Kidney glomerular epithelial cell (primary cell): Measurements from ENCODE around the gene HYDIN.
A peak's percentile ranks its signal among the peaks of the same experiment; 100 is the strongest.

Experiments used
- DNase-seq: peaks from one replicate; lab custom pipeline; 2025; lab: John Stamatoyannopoulos, UW

HYDIN gene

GRCh38 chr16:70786020-70786755, 444.3 kb downstream of the HYDIN start:
- DNase-seq, result no peak

- no peak for DNase-seq
Measured at GRCh38 chr16:70784692-70785555, 445.6 kb downstream of the HYDIN start.

GRCh38 chr16:70782237-70782636, 448.3 kb downstream of the HYDIN start:
- DNase-seq, result no peak

- no peak for DNase-seq
Measured at GRCh38 chr16:70781800-70782199, 448.7 kb downstream of the HYDIN start.

GRCh38 chr16:70780546-70780945, 450.0 kb downstream of the HYDIN start:
- no peak for DNase-seq

GRCh38 chr16:70779361-70779760, 451.2 kb downstream of the HYDIN start:
- no peak for DNase-seq

- DNase-seq, result peak; percentile 42
Measured at GRCh38 chr16:70778901-70779309, 451.6 kb downstream of the HYDIN start.

GRCh38 chr16:70777973-70778406, 452.5 kb downstream of the HYDIN start:
- DNase-seq, result no peak

- DNase-seq, result no peak
Measured at GRCh38 chr16:70777496-70777895, 453.0 kb downstream of the HYDIN start.

GRCh38 chr16:70775399-70775798, 455.1 kb downstream of the HYDIN start:
- DNase-seq, result no peak

GRCh38 chr16:70774261-70774660, 456.3 kb downstream of the HYDIN start:
- peak; percentile 57 for DNase-seq

- DNase-seq, result no peak
Measured at GRCh38 chr16:70772493-70772892, 458.0 kb downstream of the HYDIN start.

- DNase-seq, result peak; percentile 62
Measured at GRCh38 chr16:70770626-70771552, 459.6 kb downstream of the HYDIN start.

- DNase-seq, result no peak
Measured at GRCh38 chr16:70770291-70770625, 460.3 kb downstream of the HYDIN start.

- DNase-seq, result no peak
Measured at GRCh38 chr16:70769761-70770160, 460.8 kb downstream of the HYDIN start.

GRCh38 chr16:70769131-70769530, 461.4 kb downstream of the HYDIN start:
- DNase-seq, result no peak

- no peak for DNase-seq
Measured at GRCh38 chr16:70768203-70768580, 462.3 kb downstream of the HYDIN start.

- DNase-seq, result no peak
Measured at GRCh38 chr16:70767377-70768202, 462.9 kb downstream of the HYDIN start.

GRCh38 chr16:70766658-70767057, 463.9 kb downstream of the HYDIN start:
- no peak for DNase-seq

- no peak for DNase-seq
Measured at GRCh38 chr16:70766176-70766575, 464.3 kb downstream of the HYDIN start.

- DNase-seq, result no peak
Measured at GRCh38 chr16:70765491-70765890, 465.0 kb downstream of the HYDIN start.
